ENCODE measurements around the gene CRNN. TPM values are rescaled to one million over a fixed set of nuclear protein-coding genes. Genes with fewer than 3 reads are reported as not detected.

CRNN gene
- total and polyA plus RNA-seq, 8 donors, result not detected

DNA sequence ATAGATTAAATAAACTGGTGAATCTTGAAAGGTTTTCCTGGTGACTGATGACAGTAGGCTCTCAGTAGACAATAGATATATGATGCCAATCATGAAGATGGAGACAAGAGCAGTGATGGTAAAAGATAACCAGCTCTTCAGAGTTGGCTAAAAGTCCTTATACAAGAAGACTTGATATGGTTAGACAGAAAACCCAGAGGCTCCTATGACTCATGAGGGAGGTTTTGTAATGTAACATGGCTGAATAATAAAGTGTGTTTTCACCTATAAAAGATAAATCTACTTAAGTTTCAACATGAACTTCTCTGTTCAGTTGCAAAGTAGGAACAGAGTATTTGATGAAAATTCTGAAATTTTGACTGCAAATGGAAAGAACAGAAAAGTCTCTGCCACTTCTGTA lies 12.7 kb upstream of the CRNN start:
- no peaks in the 10 kb centered on the region for H3K4me1 ChIP-seq
- ATAC-seq (no peak), DNase-seq (no peak)
- TF ChIP-seq, protein P1, sequence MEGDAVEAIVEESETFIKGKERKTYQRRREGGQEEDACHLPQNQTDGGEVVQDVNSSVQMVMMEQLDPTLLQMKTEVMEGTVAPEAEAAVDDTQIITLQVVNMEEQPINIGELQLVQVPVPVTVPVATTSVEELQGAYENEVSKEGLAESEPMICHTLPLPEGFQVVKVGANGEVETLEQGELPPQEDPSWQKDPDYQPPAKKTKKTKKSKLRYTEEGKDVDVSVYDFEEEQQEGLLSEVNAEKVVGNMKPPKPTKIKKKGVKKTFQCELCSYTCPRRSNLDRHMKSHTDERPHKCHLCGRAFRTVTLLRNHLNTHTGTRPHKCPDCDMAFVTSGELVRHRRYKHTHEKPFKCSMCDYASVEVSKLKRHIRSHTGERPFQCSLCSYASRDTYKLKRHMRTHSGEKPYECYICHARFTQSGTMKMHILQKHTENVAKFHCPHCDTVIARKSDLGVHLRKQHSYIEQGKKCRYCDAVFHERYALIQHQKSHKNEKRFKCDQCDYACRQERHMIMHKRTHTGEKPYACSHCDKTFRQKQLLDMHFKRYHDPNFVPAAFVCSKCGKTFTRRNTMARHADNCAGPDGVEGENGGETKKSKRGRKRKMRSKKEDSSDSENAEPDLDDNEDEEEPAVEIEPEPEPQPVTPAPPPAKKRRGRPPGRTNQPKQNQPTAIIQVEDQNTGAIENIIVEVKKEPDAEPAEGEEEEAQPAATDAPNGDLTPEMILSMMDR (IDR thresholded peaks at IDR 0.05), result no peak
- no peak overlapping the region for H3K4me3 ChIP-seq
- peaks cover 0 to 16% of the 10 kb centered on the region in 2 donors for H3K9me3 ChIP-seq
- H3K27ac ChIP-seq, result no peak overlapping the region
- no peaks in the 10 kb centered on the region for H3K27me3 ChIP-seq
- intact Hi-C loops (cut with DNase I), result no loop called here
- H3K36me3 ChIP-seq, result no peaks in the 10 kb centered on the region

DNA sequence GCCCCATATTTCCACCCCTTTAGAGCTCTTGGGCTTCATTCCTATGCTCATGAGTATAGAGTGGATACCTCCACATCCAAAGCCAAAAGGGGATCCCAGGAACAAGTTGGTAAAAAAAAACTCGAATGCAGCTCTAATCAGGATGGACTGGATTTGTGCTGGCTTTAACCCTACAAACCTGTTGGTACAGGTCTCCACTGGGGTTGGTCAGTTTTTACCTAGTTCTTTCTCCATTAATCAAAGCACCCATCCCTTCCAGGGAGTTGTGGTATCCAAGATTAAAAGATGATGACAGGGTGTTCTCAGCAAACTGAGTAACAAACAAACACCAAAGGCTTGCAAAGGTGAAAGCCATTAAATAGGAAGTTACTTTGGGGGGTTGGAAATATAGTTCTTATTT lies 5.9 kb upstream of the CRNN start:
- no peaks in the 10 kb centered on the region for H3K4me1 ChIP-seq
- TF ChIP-seq, protein P1 (IDR thresholded peaks at IDR 0.05), result no peak
- intact Hi-C loops (cut with DNase I), result no loop called here
- no peak overlapping the region for H3K27ac ChIP-seq
- no peaks in the 10 kb centered on the region for H3K36me3 ChIP-seq
- H3K27me3 ChIP-seq, result no peaks in the 10 kb centered on the region
- H3K9me3 ChIP-seq, result peaks cover 0 to 15% of the 10 kb centered on the region in 2 donors
- ATAC-seq (no peak), DNase-seq (no peak)
- H3K4me3 ChIP-seq, result no peak overlapping the region

DNA sequence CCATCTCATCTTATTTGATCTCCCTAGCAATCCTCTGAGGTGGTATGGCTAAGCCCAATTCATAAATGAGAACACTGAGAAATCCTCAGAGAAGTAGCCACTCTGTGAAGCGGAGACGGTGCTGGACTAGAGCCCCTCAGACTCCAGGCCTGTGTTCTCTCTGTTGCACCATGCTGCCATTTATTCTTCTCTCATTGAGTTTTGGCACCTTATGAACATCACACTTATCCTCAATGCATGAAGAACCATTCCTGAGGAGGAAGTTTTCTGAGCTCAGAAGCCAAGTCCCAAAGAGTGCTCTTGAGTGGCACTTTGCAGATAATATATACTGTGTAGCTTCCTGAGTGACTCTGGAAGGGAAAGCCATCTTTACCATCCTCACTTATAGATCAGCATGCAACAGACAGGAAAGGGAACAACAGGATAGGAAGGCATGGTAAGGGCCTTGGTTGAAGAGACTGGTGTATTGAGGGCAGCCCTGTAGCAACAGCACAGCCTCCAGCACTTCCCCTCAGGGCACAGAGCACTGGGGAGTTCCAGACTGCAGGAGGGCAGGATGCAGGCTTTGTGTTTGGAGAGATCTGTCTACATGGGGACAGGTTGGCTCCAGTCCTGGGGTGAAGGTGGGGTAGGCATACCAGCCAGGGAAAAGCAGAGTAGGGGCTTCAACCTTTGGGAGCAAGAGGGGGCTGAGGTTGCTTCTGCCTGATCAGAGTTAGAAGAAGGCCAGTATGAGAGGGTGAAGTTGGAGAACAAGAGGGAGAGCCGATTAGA lies 1.6 kb upstream of the CRNN start:
- Histone ChIP-seq H3K9me3 (no peaks in the 10 kb centered on the region), H3K27ac (no peak overlapping the region), H3K4me3 (no peak overlapping the region), H3K27me3 (no peaks in the 10 kb centered on the region), H3K36me3 (no peaks in the 10 kb centered on the region), H3K4me1 (peaks cover 0 to under 1% of the 10 kb centered on the region in 2 donors)
- TF ChIP-seq, protein P1 (IDR thresholded peaks at IDR 0.05), result no peak
- no peak for ATAC-seq
- intact Hi-C loops (cut with DNase I), result no loop called here
- no peak for DNase-seq

DNA sequence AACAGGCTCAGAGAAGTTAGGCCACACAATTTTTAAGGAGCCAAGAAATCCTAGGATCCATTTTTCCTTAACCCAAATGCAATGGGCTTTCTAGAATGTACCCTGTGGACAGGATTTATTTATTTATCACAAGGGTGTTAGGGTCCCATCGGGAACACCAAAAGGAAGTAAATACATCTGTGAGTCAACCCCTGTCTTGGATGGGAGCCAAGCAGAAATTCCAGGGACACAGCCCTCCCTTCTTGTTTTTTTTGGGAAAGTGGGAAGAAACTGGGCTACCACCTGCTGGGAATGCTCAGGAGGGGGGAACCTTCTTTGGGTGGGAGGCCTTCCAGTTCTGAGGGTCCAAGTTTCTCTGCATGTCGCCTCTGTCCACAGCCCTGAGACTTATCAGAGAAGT lies 1.3 kb downstream of the CRNN start:
- no peaks in the 10 kb centered on the region for H3K36me3 ChIP-seq
- DNase-seq, result no peak
- H3K27ac ChIP-seq, result no peak overlapping the region
- H3K9me3 ChIP-seq, result no peaks in the 10 kb centered on the region
- no peaks in the 10 kb centered on the region for H3K27me3 ChIP-seq
- H3K4me3 ChIP-seq, result no peak overlapping the region
- ATAC-seq, result no peak
- intact Hi-C loops (cut with DNase I), result no loop called here
- H3K4me1 ChIP-seq, result peaks cover 0 to 5% of the 10 kb centered on the region in 2 donors
- TF ChIP-seq, protein P1 (IDR thresholded peaks at IDR 0.05), result no peak

DNA sequence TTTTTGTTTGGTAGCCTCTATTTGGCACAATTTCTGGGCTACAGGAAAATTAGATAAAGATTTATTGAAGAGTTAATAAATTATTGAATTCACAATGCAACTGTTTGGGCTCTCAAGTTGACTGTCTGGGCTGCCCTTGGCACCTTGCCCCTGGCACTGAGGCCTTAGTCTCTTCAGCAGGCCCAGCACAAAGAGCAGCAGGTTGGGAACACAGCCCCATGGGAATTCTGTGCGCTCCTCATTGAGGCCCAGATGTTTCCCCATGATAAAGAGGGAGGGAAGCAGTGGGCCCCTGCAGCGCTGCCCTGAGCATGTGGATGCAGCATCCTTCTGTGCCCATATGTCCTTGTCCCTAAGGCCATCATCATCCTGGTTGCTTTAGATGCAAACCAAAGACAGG lies 2.9 kb downstream of the CRNN start:
- TF ChIP-seq, protein P1 (IDR thresholded peaks at IDR 0.05), result no peak
- ATAC-seq (peak; percentile 48), DNase-seq (no peak)
- H3K36me3 ChIP-seq, result no peaks in the 10 kb centered on the region
- peaks cover 0 to 5% of the 10 kb centered on the region in 2 donors for H3K4me1 ChIP-seq
- H3K27ac ChIP-seq, result no peak overlapping the region
- H3K27me3 ChIP-seq, result no peaks in the 10 kb centered on the region
- no peaks in the 10 kb centered on the region for H3K9me3 ChIP-seq
- intact Hi-C loops (cut with DNase I), result no loop called here
- H3K4me3 ChIP-seq, result no peak overlapping the region

Measured in left lung (tissue), 10 donors.